ENCODE results near the gene NRXN3. TPM values are rescaled to one million over a fixed set of nuclear protein-coding genes. Genes with fewer than 3 reads are reported as not detected.

Gene NRXN3
- total RNA-seq, 2 donors from 2014 or later: not detected

- Mint-ChIP-seq H3K9me3 (peaks cover 0 to 1% of the 10 kb centered on the region in 2 donors), H3K4me1 (ENCODE audit: low read depth) (no peaks in the 10 kb centered on the region), H3K36me3 (ENCODE audit: insufficient read depth in 2 of 2) (no peaks in the 10 kb centered on the region), H3K4me3 (no peak overlapping the region), H3K27me3 (ENCODE audit: low read depth) (peaks cover 5% of the 10 kb centered on the region), H3K27ac (no peak overlapping the region)
- no peak for ATAC-seq (replicated peaks in 1 of 2)
- DNase-seq: no peak
Measured at GRCh38 chr14:78752518-78753188, 582.5 kb downstream of the NRXN3 start.

- H3K27me3 Mint-ChIP-seq (ENCODE audit: low read depth): peaks cover 5% of the 10 kb centered on the region
- no peak for ATAC-seq (replicated peaks in 1 of 2)
- no peak overlapping the region for H3K4me3 Mint-ChIP-seq
- H3K9me3 Mint-ChIP-seq: no peaks in the 10 kb centered on the region
- no peak for DNase-seq
- H3K4me1 Mint-ChIP-seq (ENCODE audit: low read depth): no peaks in the 10 kb centered on the region
- no peaks in the 10 kb centered on the region for H3K36me3 Mint-ChIP-seq (ENCODE audit: insufficient read depth in 2 of 2)
- H3K27ac Mint-ChIP-seq: no peak overlapping the region
Measured at GRCh38 chr14:78754059-78754458, 583.9 kb downstream of the NRXN3 start.

DNA sequence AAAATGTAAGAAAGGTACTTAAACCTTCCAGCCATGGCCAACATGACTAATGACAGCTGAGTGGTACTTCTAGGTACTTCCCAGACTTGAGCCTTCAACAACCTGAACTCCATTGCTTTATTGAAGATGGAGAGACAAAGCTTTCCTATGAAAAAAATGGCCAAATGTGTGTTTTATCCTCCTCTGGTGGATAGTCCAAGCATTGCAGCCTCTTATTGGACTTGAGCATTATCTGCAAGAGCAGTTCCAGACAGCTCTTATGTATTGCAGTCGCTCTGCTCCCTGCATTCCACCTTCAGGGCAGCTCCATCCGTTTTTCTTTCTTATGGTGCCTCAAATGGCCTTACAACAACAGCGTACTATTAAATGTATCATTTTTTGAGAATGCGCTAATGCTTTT, 588.2 kb downstream of the NRXN3 start:
- Mint-ChIP-seq H3K4me1 (ENCODE audit: low read depth) (no peaks in the 10 kb centered on the region), H3K9me3 (peaks cover 0 to 2% of the 10 kb centered on the region in 2 donors), H3K4me3 (no peak overlapping the region), H3K27me3 (ENCODE audit: low read depth) (no peaks in the 10 kb centered on the region), H3K27ac (no peak overlapping the region), H3K36me3 (ENCODE audit: insufficient read depth in 2 of 2) (no peaks in the 10 kb centered on the region)
- DNase-seq (no peak), ATAC-seq (replicated peaks in 1 of 2) (no peak)

- H3K4me3 Mint-ChIP-seq: no peak overlapping the region
- H3K27me3 Mint-ChIP-seq (ENCODE audit: low read depth): no peaks in the 10 kb centered on the region
- no peaks in the 10 kb centered on the region for H3K4me1 Mint-ChIP-seq (ENCODE audit: low read depth)
- ATAC-seq (replicated peaks in 1 of 2) (no peak), DNase-seq (no peak)
- no peaks in the 10 kb centered on the region for H3K36me3 Mint-ChIP-seq (ENCODE audit: insufficient read depth in 2 of 2)
- H3K27ac Mint-ChIP-seq: no peak overlapping the region
- H3K9me3 Mint-ChIP-seq: peaks cover 0 to 2% of the 10 kb centered on the region in 2 donors
Measured at GRCh38 chr14:78762331-78762730, 592.2 kb downstream of the NRXN3 start.

GRCh38 chr14:78763746-78764145, 593.6 kb downstream of the NRXN3 start:
- Mint-ChIP-seq H3K27ac (no peak overlapping the region), H3K4me3 (no peak overlapping the region), H3K27me3 (ENCODE audit: low read depth) (no peaks in the 10 kb centered on the region), H3K36me3 (ENCODE audit: insufficient read depth in 2 of 2) (no peaks in the 10 kb centered on the region), H3K4me1 (ENCODE audit: low read depth) (no peaks in the 10 kb centered on the region), H3K9me3 (peaks cover 0 to 2% of the 10 kb centered on the region in 2 donors)
- ATAC-seq (replicated peaks in 1 of 2) (no peak), DNase-seq (no peak)

DNA sequence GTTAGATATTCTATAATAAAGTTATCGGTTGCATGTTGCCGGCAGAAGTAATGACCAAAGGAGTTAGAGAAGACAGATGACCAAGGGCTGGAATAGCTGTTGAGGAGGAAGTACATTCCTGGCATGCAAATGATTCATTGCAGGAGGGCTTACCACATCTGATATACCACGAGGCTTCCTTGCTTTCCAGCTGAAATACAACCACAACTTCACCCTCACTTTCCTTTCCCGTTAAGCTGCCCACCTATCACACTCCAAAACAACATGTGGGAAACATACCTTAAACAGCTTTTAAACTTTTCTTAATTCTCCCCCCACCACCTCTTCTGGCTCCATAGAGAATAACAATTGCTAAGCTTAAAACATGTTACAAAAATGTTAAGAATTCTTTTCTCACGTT, 594.1 kb downstream of the NRXN3 start:
- Mint-ChIP-seq H3K27ac (no peak overlapping the region), H3K4me1 (ENCODE audit: low read depth) (no peaks in the 10 kb centered on the region), H3K9me3 (peaks cover 0 to 2% of the 10 kb centered on the region in 2 donors), H3K36me3 (ENCODE audit: insufficient read depth in 2 of 2) (no peaks in the 10 kb centered on the region), H3K27me3 (ENCODE audit: low read depth) (no peaks in the 10 kb centered on the region), H3K4me3 (no peak overlapping the region)
- ATAC-seq (replicated peaks in 1 of 2): no peak
- DNase-seq: no peak

GRCh38 chr14:78764645-78765044, 594.5 kb downstream of the NRXN3 start:
- H3K9me3 Mint-ChIP-seq: no peaks in the 10 kb centered on the region
- ATAC-seq (replicated peaks in 1 of 2) (no peak), DNase-seq (no peak)
- H3K4me3 Mint-ChIP-seq: no peak overlapping the region
- H3K36me3 Mint-ChIP-seq (ENCODE audit: insufficient read depth in 2 of 2): no peaks in the 10 kb centered on the region
- no peak overlapping the region for H3K27ac Mint-ChIP-seq
- no peaks in the 10 kb centered on the region for H3K4me1 Mint-ChIP-seq (ENCODE audit: low read depth)
- H3K27me3 Mint-ChIP-seq (ENCODE audit: low read depth): no peaks in the 10 kb centered on the region

GRCh38 chr14:78767436-78767835, 597.3 kb downstream of the NRXN3 start:
- Mint-ChIP-seq H3K36me3 (ENCODE audit: insufficient read depth in 2 of 2) (no peaks in the 10 kb centered on the region), H3K4me1 (ENCODE audit: low read depth) (no peaks in the 10 kb centered on the region), H3K4me3 (no peak overlapping the region), H3K27me3 (ENCODE audit: low read depth) (no peaks in the 10 kb centered on the region), H3K9me3 (no peaks in the 10 kb centered on the region), H3K27ac (no peak overlapping the region)
- ATAC-seq (replicated peaks in 1 of 2) (no peak), DNase-seq (no peak)

DNA sequence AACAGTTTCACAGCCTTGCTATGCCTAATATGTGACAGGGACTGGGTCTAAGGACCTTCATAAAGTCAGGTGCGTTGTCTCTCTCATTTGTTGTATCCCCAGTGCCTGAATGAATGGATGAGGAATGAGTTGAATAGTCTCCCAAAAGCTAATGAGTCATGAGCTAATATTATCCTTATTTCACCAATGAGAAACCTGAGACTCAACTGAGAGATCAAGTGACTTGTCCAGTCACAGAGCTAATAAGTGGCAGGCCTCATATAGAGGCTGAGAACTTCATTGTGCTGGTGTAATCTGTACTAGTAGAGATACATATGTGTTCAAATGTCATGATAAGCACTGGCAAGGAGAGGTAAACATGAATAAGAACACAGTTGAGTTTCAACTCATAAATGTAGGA, 612.4 kb downstream of the NRXN3 start:
- H3K4me1 Mint-ChIP-seq (ENCODE audit: low read depth): no peaks in the 10 kb centered on the region
- H3K27me3 Mint-ChIP-seq (ENCODE audit: low read depth): no peaks in the 10 kb centered on the region
- peaks cover 6% of the 10 kb centered on the region in 2 donors for H3K9me3 Mint-ChIP-seq
- no peaks in the 10 kb centered on the region for H3K36me3 Mint-ChIP-seq (ENCODE audit: insufficient read depth in 2 of 2)
- H3K4me3 Mint-ChIP-seq: no peak overlapping the region
- no peak overlapping the region for H3K27ac Mint-ChIP-seq
- ATAC-seq (replicated peaks in 1 of 2): no peak
- no peak for DNase-seq

- ATAC-seq (replicated peaks in 1 of 2) (no peak), DNase-seq (no peak)
- H3K9me3 Mint-ChIP-seq: peaks cover 6% of the 10 kb centered on the region in 2 donors
- H3K4me3 Mint-ChIP-seq: no peak overlapping the region
- no peaks in the 10 kb centered on the region for H3K36me3 Mint-ChIP-seq (ENCODE audit: insufficient read depth in 2 of 2)
- H3K27ac Mint-ChIP-seq: no peak overlapping the region
- H3K4me1 Mint-ChIP-seq (ENCODE audit: low read depth): no peaks in the 10 kb centered on the region
- no peaks in the 10 kb centered on the region for H3K27me3 Mint-ChIP-seq (ENCODE audit: low read depth)
Measured at GRCh38 chr14:78785265-78785664, 615.1 kb downstream of the NRXN3 start.

DNA sequence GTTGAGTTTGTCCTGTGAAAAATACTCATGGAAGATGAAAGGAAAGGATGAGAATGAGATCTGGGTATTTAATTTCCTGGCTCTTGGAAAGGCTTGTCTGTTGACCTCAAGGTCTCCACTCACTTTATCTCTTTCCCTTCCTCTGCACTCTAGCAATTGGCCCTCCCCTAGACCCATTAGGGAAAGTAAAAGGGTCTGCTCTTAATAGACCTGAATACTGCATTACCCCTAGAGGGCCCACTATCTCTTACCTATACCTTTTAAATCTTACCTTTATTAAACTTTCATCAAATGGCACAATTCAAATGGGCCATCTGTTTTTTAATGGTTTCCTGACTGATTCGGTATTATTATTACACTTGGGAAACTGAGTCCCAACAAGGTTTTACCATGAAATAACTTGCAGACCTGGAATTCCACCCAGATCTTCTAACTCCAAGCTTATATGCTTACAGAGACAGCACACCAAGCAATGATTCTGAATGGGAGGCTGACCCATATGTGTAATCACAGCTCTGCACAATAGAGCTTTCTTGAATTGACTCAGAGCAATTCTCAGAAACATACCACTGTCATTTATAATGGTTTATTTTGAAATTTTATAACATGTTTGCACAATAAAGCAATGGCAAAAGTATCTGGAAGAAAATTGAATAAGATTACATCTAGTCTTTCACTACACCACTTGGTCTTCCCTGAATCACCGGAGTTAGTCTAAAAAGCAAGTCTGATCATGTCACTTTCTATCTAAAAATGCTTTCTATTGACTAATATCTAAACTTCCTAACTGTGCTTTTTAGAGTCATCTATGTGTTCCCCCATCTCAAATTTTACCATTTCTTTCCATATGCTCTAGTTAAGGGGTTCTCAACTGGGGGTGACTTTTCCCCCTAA, 618.5 kb downstream of the NRXN3 start:
- no peak for DNase-seq
- Mint-ChIP-seq H3K4me3 (no peak overlapping the region), H3K4me1 (ENCODE audit: low read depth) (no peaks in the 10 kb centered on the region), H3K36me3 (ENCODE audit: insufficient read depth in 2 of 2) (no peaks in the 10 kb centered on the region), H3K9me3 (peaks cover 3% of the 10 kb centered on the region in 2 donors), H3K27me3 (ENCODE audit: low read depth) (no peaks in the 10 kb centered on the region), H3K27ac (no peak overlapping the region)
- no peak for ATAC-seq (replicated peaks in 1 of 2)

GRCh38 chr14:78790271-78790670, 620.1 kb downstream of the NRXN3 start:
- ATAC-seq (replicated peaks in 1 of 2) (no peak), DNase-seq (no peak)
- H3K4me1 Mint-ChIP-seq (ENCODE audit: low read depth): no peaks in the 10 kb centered on the region
- no peaks in the 10 kb centered on the region for H3K9me3 Mint-ChIP-seq
- no peak overlapping the region for H3K4me3 Mint-ChIP-seq
- no peak overlapping the region for H3K27ac Mint-ChIP-seq
- no peaks in the 10 kb centered on the region for H3K36me3 Mint-ChIP-seq (ENCODE audit: insufficient read depth in 2 of 2)
- H3K27me3 Mint-ChIP-seq (ENCODE audit: low read depth): no peaks in the 10 kb centered on the region

DNA sequence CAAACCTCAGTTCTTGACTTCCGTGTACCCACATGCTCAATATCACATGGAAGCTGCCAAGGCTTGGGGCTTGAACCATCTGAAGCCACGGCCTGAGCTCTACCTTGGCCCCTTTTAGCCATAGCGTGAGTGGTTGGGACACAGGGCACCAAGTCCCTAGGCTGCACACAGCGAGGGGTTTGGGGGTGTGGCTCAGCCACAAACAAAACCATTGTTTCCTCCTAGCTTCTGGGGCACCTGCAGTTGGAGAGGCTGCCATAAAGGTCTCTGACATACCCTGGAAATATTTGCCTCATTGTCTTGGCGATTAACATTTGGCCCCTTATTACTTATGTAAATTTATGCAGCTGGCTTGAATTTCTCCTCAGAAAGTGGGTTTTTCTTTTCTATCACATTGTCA, 628.6 kb downstream of the NRXN3 start:
- Mint-ChIP-seq H3K27me3 (ENCODE audit: low read depth) (no peaks in the 10 kb centered on the region), H3K36me3 (ENCODE audit: insufficient read depth in 2 of 2) (no peaks in the 10 kb centered on the region), H3K9me3 (peaks cover 2 to 6% of the 10 kb centered on the region in 2 donors), H3K4me3 (no peak overlapping the region), H3K27ac (no peak overlapping the region), H3K4me1 (ENCODE audit: low read depth) (no peaks in the 10 kb centered on the region)
- no peak for DNase-seq
- ATAC-seq (replicated peaks in 1 of 2): no peak
